ENCODE results near the gene GNB1.
"Not testable (repeated sequence)": the region's sequence is repeated elsewhere in the genome, so short reads cannot be mapped to it uniquely, and the experiment has no call there.

The GNB1 gene

GRCh38 chr1:1890506-1891348 is at the start of gene GNB1:
Gene GNB1, minus strand, starts transcription at chr1:1891087. Its CDS starts 65,634 bp downstream, at chr1:1825453.
- peak; percentile 72 to 77 for DNase-seq (ENCODE audit: low read depth in 2 of 2, low spot score in 1 of 2)

- no peak for DNase-seq (ENCODE audit: low read depth in 2 of 2, low spot score in 1 of 2)
These were observed 49.2 kb upstream of the GNB1 start for GRCh38 chr1:1940123-1940425.

- DNase-seq (ENCODE audit: low read depth in 2 of 2, low spot score in 1 of 2): no peak
These were observed 48.6 kb upstream of the GNB1 start for GRCh38 chr1:1939296-1940122.

- no peak for DNase-seq (ENCODE audit: low read depth in 2 of 2, low spot score in 1 of 2)
These were observed 47.9 kb upstream of the GNB1 start for GRCh38 chr1:1938613-1939295.

- no peak for DNase-seq (ENCODE audit: low read depth in 2 of 2, low spot score in 1 of 2)
These were observed 47.3 kb upstream of the GNB1 start for GRCh38 chr1:1938276-1938573.

GRCh38 chr1:1937549-1938275 is 46.8 kb upstream of the GNB1 start:
- no peak for DNase-seq (ENCODE audit: low read depth in 2 of 2, low spot score in 1 of 2)

GRCh38 chr1:1937061-1937460 is 46.2 kb upstream of the GNB1 start:
- DNase-seq (ENCODE audit: low read depth in 2 of 2, low spot score in 1 of 2): no peak

GRCh38 chr1:1934848-1935247 is 44.0 kb upstream of the GNB1 start:
- DNase-seq (ENCODE audit: low read depth in 2 of 2, low spot score in 1 of 2): not testable (repeated sequence)

GRCh38 chr1:1929639-1930545 is 39.0 kb upstream of the GNB1 start:
- no peak for DNase-seq (ENCODE audit: low read depth in 2 of 2, low spot score in 1 of 2)

- DNase-seq (ENCODE audit: low read depth in 2 of 2, low spot score in 1 of 2): no peak
These were observed 38.3 kb upstream of the GNB1 start for GRCh38 chr1:1929102-1929638.

- DNase-seq (ENCODE audit: low read depth in 2 of 2, low spot score in 1 of 2): no peak
These were observed 37.6 kb upstream of the GNB1 start for GRCh38 chr1:1928231-1929101.

GRCh38 chr1:1927751-1928150 is 36.9 kb upstream of the GNB1 start:
- DNase-seq (ENCODE audit: low read depth in 2 of 2, low spot score in 1 of 2): no peak

GRCh38 chr1:1926886-1927660 is 36.2 kb upstream of the GNB1 start:
- no peak for DNase-seq (ENCODE audit: low read depth in 2 of 2, low spot score in 1 of 2)

- DNase-seq (ENCODE audit: low read depth in 2 of 2, low spot score in 1 of 2): no peak
These were observed 35.5 kb upstream of the GNB1 start for GRCh38 chr1:1926346-1926811.

- DNase-seq (ENCODE audit: low read depth in 2 of 2, low spot score in 1 of 2): no peak
These were observed 34.8 kb upstream of the GNB1 start for GRCh38 chr1:1925437-1926345.

- DNase-seq (ENCODE audit: low read depth in 2 of 2, low spot score in 1 of 2): no peak
These were observed 34.0 kb upstream of the GNB1 start for GRCh38 chr1:1924849-1925248.

- no peak for DNase-seq (ENCODE audit: low read depth in 2 of 2, low spot score in 1 of 2)
These were observed 33.5 kb upstream of the GNB1 start for GRCh38 chr1:1924386-1924785.

Data from stimulated activated CD8-positive, alpha-beta memory T cell treated with anti-CD3 and anti-CD28 coated beads, Interleukin-4, amount 100 ng/mL, for 1 hour (primary cell).